Activated naive CD8-positive, alpha-beta T cell treated with anti-CD3 and anti-CD28 coated beads for 36 hours (primary cell): Measurements from ENCODE around the gene MIX23. TPM values are rescaled to one million over a fixed set of nuclear protein-coding genes. Genes with fewer than 3 reads are reported as not detected.
A peak's percentile ranks its signal among the peaks of the same experiment; 100 is the strongest.

ENCODE experiments used
- DNase-seq: peaks from one replicate; pipeline ENCODE4 v3.0.0; 2021
- H3K27ac Mint-ChIP-seq: one replicate; pipeline ENCODE4 v1.8.0; 2022; ENCODE audit warnings: mild to moderate bottlenecking, moderate library complexity, mixed read lengths
- H3K27me3 Mint-ChIP-seq: one replicate; pipeline ENCODE4 v1.8.0; 2022; ENCODE audit warnings: mild to moderate bottlenecking, mixed read lengths
- H3K36me3 Mint-ChIP-seq: one replicate; pipeline ENCODE4 v1.8.0; 2021; ENCODE audit warnings: mild to moderate bottlenecking, mixed read lengths
- H3K4me1 Mint-ChIP-seq: one replicate; pipeline ENCODE4 v1.8.0; 2021; ENCODE audit warnings: mixed read lengths
- H3K4me3 Mint-ChIP-seq: one replicate; pipeline ENCODE4 v1.8.0; 2022; ENCODE audit warnings: mild to moderate bottlenecking, moderate library complexity, mixed read lengths
- H3K9me3 Mint-ChIP-seq: one replicate; pipeline ENCODE4 v1.8.0; 2022; ENCODE audit warnings: mixed read lengths
- total RNA-seq, 2 experiments: library from RNA; stranded (reverse); gene quantifications; one replicate each; pipeline ENCODE4 v1.2.3, GENCODE V29; 2021

The MIX23 gene
- total RNA-seq, 2 experiments from 2014 or later = 170 to 210 TPM

- Mint-ChIP-seq H3K9me3 (no peaks in the 10 kb centered on the region), H3K4me1 (peaks cover 18% of the 10 kb centered on the region), H3K27me3 (no peaks in the 10 kb centered on the region), H3K4me3 (no peak overlapping the region), H3K27ac (no peak overlapping the region), H3K36me3 (peaks cover 9% of the 10 kb centered on the region)
- no peak for DNase-seq
Observed at GRCh38 chr3:122405015-122405414, 22.0 kb upstream of the MIX23 start.

GRCh38 chr3:122403489-122403888, 20.5 kb upstream of the MIX23 start:
- H3K27me3 Mint-ChIP-seq = no peaks in the 10 kb centered on the region
- no peaks in the 10 kb centered on the region for H3K9me3 Mint-ChIP-seq
- H3K4me3 Mint-ChIP-seq = no peak overlapping the region
- no peak overlapping the region for H3K27ac Mint-ChIP-seq
- no peak for DNase-seq
- H3K36me3 Mint-ChIP-seq = peaks cover 5% of the 10 kb centered on the region
- H3K4me1 Mint-ChIP-seq = peaks cover 11% of the 10 kb centered on the region

- peaks cover 40% of the 10 kb centered on the region for H3K4me1 Mint-ChIP-seq
- DNase-seq = no peak
- H3K27me3 Mint-ChIP-seq = no peaks in the 10 kb centered on the region
- peaks cover 18% of the 10 kb centered on the region for H3K36me3 Mint-ChIP-seq
- no peak overlapping the region for H3K4me3 Mint-ChIP-seq
- H3K27ac Mint-ChIP-seq = no peak overlapping the region
- no peaks in the 10 kb centered on the region for H3K9me3 Mint-ChIP-seq
Observed at GRCh38 chr3:122398920-122399319, 15.9 kb upstream of the MIX23 start.

- Mint-ChIP-seq H3K4me3 (no peak overlapping the region), H3K27me3 (no peaks in the 10 kb centered on the region), H3K27ac (no peak overlapping the region)
Observed at GRCh38 chr3:122397201-122397600, 14.2 kb upstream of the MIX23 start.

GRCh38 chr3:122396511-122396910, 13.5 kb upstream of the MIX23 start:
- Mint-ChIP-seq H3K9me3 (no peaks in the 10 kb centered on the region), H3K36me3 (peaks cover 20% of the 10 kb centered on the region), H3K27ac (no peak overlapping the region), H3K4me1 (peaks cover 45% of the 10 kb centered on the region), H3K4me3 (no peak overlapping the region), H3K27me3 (no peaks in the 10 kb centered on the region)
- no peak for DNase-seq

More at GRCh38 chr3:122397201-122397600, 14.2 kb upstream of the MIX23 start:
- no peaks in the 10 kb centered on the region for H3K9me3 Mint-ChIP-seq
- no peak for DNase-seq
- peaks cover 42% of the 10 kb centered on the region for H3K4me1 Mint-ChIP-seq
- H3K36me3 Mint-ChIP-seq = peaks cover 20% of the 10 kb centered on the region

GRCh38 chr3:122395582-122395981, 12.6 kb upstream of the MIX23 start:
- H3K36me3 Mint-ChIP-seq = peaks cover 20% of the 10 kb centered on the region
- no peak overlapping the region for H3K4me3 Mint-ChIP-seq
- H3K9me3 Mint-ChIP-seq = no peaks in the 10 kb centered on the region
- peak overlapping the region; percentile 12 for H3K27ac Mint-ChIP-seq
- H3K4me1 Mint-ChIP-seq = peaks cover 43% of the 10 kb centered on the region
- no peak for DNase-seq
- H3K27me3 Mint-ChIP-seq = no peaks in the 10 kb centered on the region

GRCh38 chr3:122394173-122394572, 11.1 kb upstream of the MIX23 start:
- peaks cover 20% of the 10 kb centered on the region for H3K36me3 Mint-ChIP-seq
- H3K4me1 Mint-ChIP-seq = peaks cover 46% of the 10 kb centered on the region
- no peak for DNase-seq
- no peak overlapping the region for H3K4me3 Mint-ChIP-seq
- no peak overlapping the region for H3K27ac Mint-ChIP-seq
- H3K9me3 Mint-ChIP-seq = no peaks in the 10 kb centered on the region
- H3K27me3 Mint-ChIP-seq = no peaks in the 10 kb centered on the region

- no peak overlapping the region for H3K27ac Mint-ChIP-seq
- H3K4me3 Mint-ChIP-seq = no peak overlapping the region
- no peak for DNase-seq
- H3K27me3 Mint-ChIP-seq = no peaks in the 10 kb centered on the region
- peaks cover 21% of the 10 kb centered on the region for H3K36me3 Mint-ChIP-seq
- H3K4me1 Mint-ChIP-seq = peaks cover 49% of the 10 kb centered on the region
- no peaks in the 10 kb centered on the region for H3K9me3 Mint-ChIP-seq
Observed at GRCh38 chr3:122392868-122393844, 10.1 kb upstream of the MIX23 start.

- H3K27me3 Mint-ChIP-seq = no peaks in the 10 kb centered on the region
- no peak overlapping the region for H3K4me3 Mint-ChIP-seq
- H3K9me3 Mint-ChIP-seq = no peaks in the 10 kb centered on the region
- H3K27ac Mint-ChIP-seq = no peak overlapping the region
- no peak for DNase-seq
- H3K4me1 Mint-ChIP-seq = peaks cover 52% of the 10 kb centered on the region
- H3K36me3 Mint-ChIP-seq = peaks cover 25% of the 10 kb centered on the region
Observed at GRCh38 chr3:122391681-122392446, 8.8 kb upstream of the MIX23 start.

GRCh38 chr3:122390665-122391064, 7.6 kb upstream of the MIX23 start:
- no peak for DNase-seq
- peaks cover 33% of the 10 kb centered on the region for H3K36me3 Mint-ChIP-seq
- no peaks in the 10 kb centered on the region for H3K27me3 Mint-ChIP-seq
- H3K9me3 Mint-ChIP-seq = no peaks in the 10 kb centered on the region
- peaks cover 49% of the 10 kb centered on the region for H3K4me1 Mint-ChIP-seq
- no peak overlapping the region for H3K27ac Mint-ChIP-seq
- H3K4me3 Mint-ChIP-seq = no peak overlapping the region

GRCh38 chr3:122389892-122390291, 6.9 kb upstream of the MIX23 start:
- Mint-ChIP-seq H3K27me3 (no peaks in the 10 kb centered on the region), H3K9me3 (no peaks in the 10 kb centered on the region), H3K4me3 (no peak overlapping the region), H3K27ac (no peak overlapping the region), H3K36me3 (peaks cover 36% of the 10 kb centered on the region), H3K4me1 (peaks cover 42% of the 10 kb centered on the region)
- no peak for DNase-seq

GRCh38 chr3:122389197-122389596, 6.2 kb upstream of the MIX23 start:
- Mint-ChIP-seq H3K9me3 (no peaks in the 10 kb centered on the region), H3K36me3 (peaks cover 37% of the 10 kb centered on the region), H3K4me1 (peaks cover 40% of the 10 kb centered on the region), H3K4me3 (no peak overlapping the region), H3K27me3 (no peaks in the 10 kb centered on the region), H3K27ac (no peak overlapping the region)
- no peak for DNase-seq

GRCh38 chr3:122387709-122388108, 4.7 kb upstream of the MIX23 start:
- no peaks in the 10 kb centered on the region for H3K9me3 Mint-ChIP-seq
- peaks cover 38% of the 10 kb centered on the region for H3K36me3 Mint-ChIP-seq
- H3K27me3 Mint-ChIP-seq = no peaks in the 10 kb centered on the region
- H3K27ac Mint-ChIP-seq = peak overlapping the region; percentile 18
- peaks cover 38% of the 10 kb centered on the region for H3K4me1 Mint-ChIP-seq
- peak overlapping the region; percentile 1 for H3K4me3 Mint-ChIP-seq
- DNase-seq = no peak

- DNase-seq = peak; percentile 96
- Mint-ChIP-seq H3K4me3 (peak within 1 kb of the TSS; percentile 96), H3K27ac (peak within 1 kb of the TSS; percentile 97), H3K36me3 (peaks cover 53% of the 10 kb centered on the region), H3K27me3 (no peaks in the 10 kb centered on the region), H3K4me1 (peaks cover 53% of the 10 kb centered on the region), H3K9me3 (no peaks in the 10 kb centered on the region)
Observed at GRCh38 chr3:122383771-122384697, 1.0 kb upstream of the MIX23 start, which contains the start of gene FAM162A. Gene FAM162A, plus strand, starts transcription at chr3:122384182. Its CDS starts 84 bp downstream, at chr3:122384266.
